DOHH2 (cell line): Measurements from ENCODE around the gene ANKRD28.

ENCODE experiments used
- H3F3A ChIP-seq: fragments of 200-600 bp; sonication (generic), shearing (Covaris generic); 2 replicates; pipeline ENCODE4 v1.6.0; 2016; ENCODE audit warnings: antibody characterized with exemption, mild to moderate bottlenecking; ENCODE audit not compliant: control insufficient read depth, insufficient read depth
- H3K27ac ChIP-seq: fragments of 200-600 bp; sonication (generic); 2 replicates; pipeline ENCODE4 v1.5.1; 2014; ENCODE audit warnings: low read depth, mild to moderate bottlenecking, low read length, moderate library complexity
- H3K27me3 ChIP-seq: fragments of 200-600 bp; sonication (generic); 2 replicates; pipeline ENCODE4 v1.6.1; 2014; ENCODE audit warnings: mild to moderate bottlenecking, low read length, mixed read lengths; ENCODE audit not compliant: control insufficient read depth
- H3K36me3 ChIP-seq: fragments of 200-600 bp; sonication (generic); 2 replicates; pipeline ENCODE4 v1.6.1; 2014; ENCODE audit warnings: mild to moderate bottlenecking, low read length, moderate library complexity, mixed read lengths; ENCODE audit not compliant: control insufficient read depth
- H3K4me1 ChIP-seq: fragments of 200-600 bp; sonication (generic); 2 replicates; pipeline ENCODE4 v1.6.1; 2014; ENCODE audit warnings: mild to moderate bottlenecking, low read length, mixed read lengths; ENCODE audit not compliant: control insufficient read depth
- H3K4me2 ChIP-seq: fragments of 200-600 bp; sonication (generic); 2 replicates; pipeline ENCODE4 v1.6.0; 2014; ENCODE audit warnings: mild to moderate bottlenecking, low read length, moderate library complexity
- H3K4me3 ChIP-seq: fragments of 200-600 bp; sonication (generic); 2 replicates; pipeline ENCODE4 v1.5.1; 2014; ENCODE audit warnings: mild to moderate bottlenecking, low read length, mixed read lengths
- H3K79me2 ChIP-seq: fragments of 200-600 bp; sonication (generic); 2 replicates; pipeline ENCODE4 v1.6.1; 2014; ENCODE audit warnings: mild to moderate bottlenecking, low read length, mixed read lengths; ENCODE audit not compliant: control insufficient read depth
- H3K9me2 ChIP-seq: fragments of 200-600 bp; sonication (generic); replicated peaks from 2 replicates; pipeline ENCODE4 v1.6.1; 2014; ENCODE audit warnings: mild to moderate bottlenecking, low read length, mixed read lengths; ENCODE audit not compliant: control insufficient read depth
- H3K9me3 ChIP-seq: fragments of 200-600 bp; sonication (generic); 2 replicates; pipeline ENCODE4 v1.6.1; 2014; ENCODE audit warnings: antibody characterized with exemption, low read length, mixed read lengths; ENCODE audit not compliant: control insufficient read depth, insufficient read depth
- H4K20me1 ChIP-seq: fragments of 200-600 bp; sonication (generic); 2 replicates; pipeline ENCODE4 v1.6.0; 2014; ENCODE audit warnings: low read depth, mild to moderate bottlenecking, antibody characterized with exemption, low read length, moderate library complexity; ENCODE audit not compliant: control insufficient read depth, insufficient read depth
- CTCF ChIP-seq: fragments of 200-600 bp; sonication (generic); IDR thresholded peaks from one replicate; pipeline ENCODE4 v1.5.1; 2014; ENCODE audit warnings: antibody characterized with exemption, mild to moderate bottlenecking, low read depth, low read length; ENCODE audit not compliant: poor library complexity, severe bottlenecking
- EZH2phosphoT487 ChIP-seq: fragments of 200-600 bp; sonication (generic); IDR thresholded peaks from 2 replicates; pipeline ENCODE4 v1.6.1; 2017; ENCODE audit warnings: borderline replicate concordance, mild to moderate bottlenecking, antibody characterized with exemption, low read length, moderate library complexity, mixed read lengths

The ANKRD28 gene

DNA sequence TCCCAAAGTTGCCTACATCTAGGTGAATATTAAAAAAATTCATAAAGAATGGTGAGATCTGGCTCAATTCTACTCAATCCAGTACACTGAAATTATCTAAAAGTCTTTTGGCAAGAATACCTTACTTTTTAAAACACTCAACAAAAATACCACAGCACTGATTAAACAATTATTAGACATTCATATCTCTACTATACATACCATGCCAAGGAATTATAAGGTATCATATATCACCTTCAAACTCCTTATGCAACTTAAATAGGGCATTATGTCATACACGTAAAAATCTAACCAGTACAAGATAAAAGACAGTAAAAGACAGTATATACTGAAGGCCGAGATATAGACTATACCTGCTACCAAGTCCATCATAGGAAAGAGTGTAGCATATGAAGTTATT lies 6.1 kb upstream of the ANKRD28 start:
- Histone ChIP-seq H3F3A (no peaks in the 10 kb centered on the region), H3K36me3 (peaks cover 5% of the 10 kb centered on the region; the same call in 1 of the 2 replicates), H3K27me3 (no peaks in the 10 kb centered on the region), H3K79me2 (peaks cover 96% of the 10 kb centered on the region), H3K9me3 (no peaks in the 10 kb centered on the region), H3K4me1 (peaks cover 43% of the 10 kb centered on the region), H3K4me2 (no peak overlapping the region), H3K27ac (no peak overlapping the region), H4K20me1 (peaks cover 13% of the 10 kb centered on the region), H3K9me2 (no peaks in the 10 kb centered on the region), H3K4me3 (no peak overlapping the region)
- TF ChIP-seq EZH2phosphoT487: no peak
- TF ChIP-seq CTCF: no peak

DNA sequence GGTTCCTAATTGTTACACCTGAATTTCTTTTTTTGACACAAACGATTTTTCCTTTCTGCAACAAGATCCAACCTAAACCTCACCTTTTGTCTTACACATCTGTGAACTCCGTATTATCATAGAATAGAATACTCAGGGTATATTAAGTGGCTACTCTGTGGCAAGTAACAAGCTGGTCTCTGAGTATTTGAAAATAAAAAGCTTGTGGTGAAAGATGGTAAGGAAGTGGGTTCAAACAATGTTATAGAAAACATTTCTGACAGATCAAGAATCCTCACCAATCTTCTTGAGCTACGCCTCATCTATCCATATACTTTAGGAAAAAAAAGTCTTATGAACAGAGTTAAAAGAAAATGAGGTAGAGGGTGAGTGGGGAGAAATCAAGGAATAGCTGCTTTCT lies 3.5 kb upstream of the ANKRD28 start:
- peaks cover 59% of the 10 kb centered on the region for H3K4me1 ChIP-seq
- peaks cover 9% of the 10 kb centered on the region; the same call in 1 of the 2 replicates for H3K36me3 ChIP-seq
- peaks cover 96% of the 10 kb centered on the region for H3K79me2 ChIP-seq
- 0 out of 2 replicates have a peak, but pooled peaks cover 4% of the 10 kb centered on the region for H3F3A ChIP-seq
- no peaks in the 10 kb centered on the region for H3K9me2 ChIP-seq
- H3K9me3 ChIP-seq: no peaks in the 10 kb centered on the region
- no peak for TF ChIP-seq CTCF
- TF ChIP-seq EZH2phosphoT487: no peak
- no peak overlapping the region for H3K4me2 ChIP-seq
- no peaks in the 10 kb centered on the region for H3K27me3 ChIP-seq
- H3K27ac ChIP-seq: no peak overlapping the region
- H4K20me1 ChIP-seq: peaks cover 16% of the 10 kb centered on the region
- no peak overlapping the region for H3K4me3 ChIP-seq

GRCh38 chr3:15800780-15801179 lies 3.0 kb upstream of the ANKRD28 start:
- Histone ChIP-seq H3K4me3 (no peak overlapping the region), H3K4me1 (peaks cover 59% of the 10 kb centered on the region), H3K79me2 (peaks cover 96% of the 10 kb centered on the region), H3K4me2 (no peak overlapping the region), H3K9me2 (no peaks in the 10 kb centered on the region), H3K27me3 (no peaks in the 10 kb centered on the region), H3K27ac (no peak overlapping the region), H3K9me3 (no peaks in the 10 kb centered on the region), H3F3A (0 out of 2 replicates have a peak, but pooled peaks cover 4% of the 10 kb centered on the region), H3K36me3 (peaks cover 9% of the 10 kb centered on the region; the same call in 1 of the 2 replicates), H4K20me1 (peaks cover 16% of the 10 kb centered on the region)
- TF ChIP-seq CTCF (no peak), EZH2phosphoT487 (no peak)

GRCh38 chr3:15800327-15800726 lies 2.5 kb upstream of the ANKRD28 start:
- peaks cover 59% of the 10 kb centered on the region for H3K4me1 ChIP-seq
- peaks cover 11% of the 10 kb centered on the region for H3K36me3 ChIP-seq
- peaks cover 4% of the 10 kb centered on the region; the same call in 1 of the 2 replicates for H3F3A ChIP-seq
- H3K4me3 ChIP-seq: no peak overlapping the region
- H3K27ac ChIP-seq: no peak overlapping the region
- no peaks in the 10 kb centered on the region for H3K9me3 ChIP-seq
- peaks cover 96% of the 10 kb centered on the region for H3K79me2 ChIP-seq
- H3K4me2 ChIP-seq: no peak overlapping the region
- H4K20me1 ChIP-seq: peaks cover 16% of the 10 kb centered on the region
- TF ChIP-seq CTCF (no peak), EZH2phosphoT487 (no peak)
- no peaks in the 10 kb centered on the region for H3K27me3 ChIP-seq
- no peaks in the 10 kb centered on the region for H3K9me2 ChIP-seq
